ES-I3 (cell line): ENCODE measurements around the gene SLC8A1.

Experiments
- H3K36me3 ChIP-seq: 2 replicates; pipeline ENCODE4 v1.6.1; 2013; ENCODE audit warnings: mild to moderate bottlenecking, low read length, control low read depth, moderate library complexity; ENCODE audit not compliant: insufficient read depth
- H3K4me1 ChIP-seq: 2 replicates; pipeline ENCODE4 v1.6.1; 2013; ENCODE audit warnings: mild to moderate bottlenecking, control low read depth, low read length; ENCODE audit not compliant: insufficient read depth
- H3K9ac ChIP-seq: 2 replicates; pipeline ENCODE4 v1.6.1; 2013; ENCODE audit warnings: low read depth, mild to moderate bottlenecking, low read length, moderate library complexity
- H3K9me3 ChIP-seq: 2 replicates; pipeline ENCODE4 v1.6.1; 2013; ENCODE audit warnings: mild to moderate bottlenecking, low read length, moderate library complexity; ENCODE audit not compliant: control insufficient read depth, insufficient read depth

The SLC8A1 gene

GRCh38 chr2:40115348-40115747 lies 336.5 kb downstream of the SLC8A1 start:
- Histone ChIP-seq H3K9ac (no peak overlapping the region), H3K9me3 (no peaks in the 10 kb centered on the region), H3K4me1 (no peaks in the 10 kb centered on the region), H3K36me3 (no peaks in the 10 kb centered on the region)

GRCh38 chr2:40113997-40114396 lies 337.9 kb downstream of the SLC8A1 start:
- Histone ChIP-seq H3K36me3 (no peaks in the 10 kb centered on the region), H3K4me1 (no peaks in the 10 kb centered on the region), H3K9ac (no peak overlapping the region), H3K9me3 (no peaks in the 10 kb centered on the region)

GRCh38 chr2:40113272-40113968 lies 338.5 kb downstream of the SLC8A1 start:
- no peaks in the 10 kb centered on the region for H3K4me1 ChIP-seq
- no peak overlapping the region for H3K9ac ChIP-seq
- no peaks in the 10 kb centered on the region for H3K36me3 ChIP-seq
- H3K9me3 ChIP-seq = no peaks in the 10 kb centered on the region

GRCh38 chr2:40109381-40109780 lies 342.5 kb downstream of the SLC8A1 start:
- Histone ChIP-seq H3K4me1 (no peaks in the 10 kb centered on the region), H3K9me3 (no peaks in the 10 kb centered on the region), H3K36me3 (no peaks in the 10 kb centered on the region), H3K9ac (no peak overlapping the region)

- peaks cover under 1% of the 10 kb centered on the region; the same call in 1 of the 2 replicates for H3K4me1 ChIP-seq
- no peaks in the 10 kb centered on the region for H3K36me3 ChIP-seq
- H3K9ac ChIP-seq = no peak overlapping the region
- no peaks in the 10 kb centered on the region for H3K9me3 ChIP-seq
Measured at GRCh38 chr2:40108851-40109250, 343.0 kb downstream of the SLC8A1 start.

GRCh38 chr2:40106061-40106460 lies 345.8 kb downstream of the SLC8A1 start:
- Histone ChIP-seq H3K9me3 (no peaks in the 10 kb centered on the region), H3K9ac (no peak overlapping the region), H3K36me3 (no peaks in the 10 kb centered on the region), H3K4me1 (peaks cover 14% of the 10 kb centered on the region; the same call in 1 of the 2 replicates)

GRCh38 chr2:40105593-40105992 lies 346.3 kb downstream of the SLC8A1 start:
- Histone ChIP-seq H3K9ac (no peak overlapping the region), H3K36me3 (no peaks in the 10 kb centered on the region), H3K9me3 (no peaks in the 10 kb centered on the region), H3K4me1 (peaks cover 14% of the 10 kb centered on the region; the same call in 1 of the 2 replicates)

GRCh38 chr2:40103590-40103989 lies 348.3 kb downstream of the SLC8A1 start:
- H3K4me1 ChIP-seq = peaks cover 14% of the 10 kb centered on the region; the same call in 1 of the 2 replicates
- no peaks in the 10 kb centered on the region for H3K36me3 ChIP-seq
- no peak overlapping the region for H3K9ac ChIP-seq
- no peaks in the 10 kb centered on the region for H3K9me3 ChIP-seq

- no peaks in the 10 kb centered on the region for H3K36me3 ChIP-seq
- peaks cover 14% of the 10 kb centered on the region; the same call in 1 of the 2 replicates for H3K4me1 ChIP-seq
- H3K9me3 ChIP-seq = no peaks in the 10 kb centered on the region
- H3K9ac ChIP-seq = no peak overlapping the region
Measured at GRCh38 chr2:40103163-40103562, 348.7 kb downstream of the SLC8A1 start.

- Histone ChIP-seq H3K9me3 (no peaks in the 10 kb centered on the region), H3K4me1 (peaks cover 14% of the 10 kb centered on the region; the same call in 1 of the 2 replicates), H3K9ac (no peak overlapping the region), H3K36me3 (no peaks in the 10 kb centered on the region)
Measured at GRCh38 chr2:40102447-40102846, 349.4 kb downstream of the SLC8A1 start.

- Histone ChIP-seq H3K9me3 (no peaks in the 10 kb centered on the region), H3K9ac (no peak overlapping the region), H3K36me3 (no peaks in the 10 kb centered on the region), H3K4me1 (peaks cover 14% of the 10 kb centered on the region; the same call in 1 of the 2 replicates)
Measured at GRCh38 chr2:40101131-40101575, 350.7 kb downstream of the SLC8A1 start.

- Histone ChIP-seq H3K9ac (no peak overlapping the region), H3K4me1 (peaks cover 14% of the 10 kb centered on the region; the same call in 1 of the 2 replicates), H3K36me3 (no peaks in the 10 kb centered on the region), H3K9me3 (no peaks in the 10 kb centered on the region)
Measured at GRCh38 chr2:40100676-40101075, 351.2 kb downstream of the SLC8A1 start.

GRCh38 chr2:40098786-40099470 lies 353.0 kb downstream of the SLC8A1 start:
- Histone ChIP-seq H3K36me3 (no peaks in the 10 kb centered on the region), H3K9ac (no peak overlapping the region), H3K9me3 (no peaks in the 10 kb centered on the region), H3K4me1 (peaks cover 14% of the 10 kb centered on the region; the same call in 1 of the 2 replicates)

GRCh38 chr2:40097691-40098385 lies 354.1 kb downstream of the SLC8A1 start:
- Histone ChIP-seq H3K9me3 (no peaks in the 10 kb centered on the region), H3K36me3 (no peaks in the 10 kb centered on the region), H3K9ac (no peak overlapping the region), H3K4me1 (peaks cover 6% of the 10 kb centered on the region; the same call in 1 of the 2 replicates)
